Endothelial cell (in vitro differentiated cells): ENCODE data around the gene JAGN1. TPM values are rescaled to one million over a fixed set of nuclear protein-coding genes. Genes with fewer than 3 reads are reported as not detected.

Experiments used
- DNase-seq: peaks from one replicate; pipeline ENCODE4 v3.0.0; 2021; ENCODE audit warnings: low spot score
- H3K27ac Mint-ChIP-seq: one replicate; pipeline ENCODE4 v1.8.0; 2021; ENCODE audit warnings: mixed read lengths, inconsistent platforms; ENCODE audit not compliant: unreplicated experiment
- H3K27me3 Mint-ChIP-seq: one replicate; pipeline ENCODE4 v1.8.0; 2021; ENCODE audit warnings: mild to moderate bottlenecking, moderate library complexity, mixed read lengths, inconsistent platforms; ENCODE audit not compliant: unreplicated experiment
- H3K36me3 Mint-ChIP-seq: one replicate; pipeline ENCODE4 v1.8.0; 2021; ENCODE audit warnings: mild to moderate bottlenecking, low read depth, mixed read lengths, inconsistent platforms; ENCODE audit not compliant: unreplicated experiment
- H3K4me1 Mint-ChIP-seq: one replicate; pipeline ENCODE4 v1.8.0; 2021; ENCODE audit warnings: mild to moderate bottlenecking, mixed read lengths, inconsistent platforms; ENCODE audit not compliant: unreplicated experiment
- H3K4me3 Mint-ChIP-seq: one replicate; pipeline ENCODE4 v1.8.0; 2021; ENCODE audit warnings: mild to moderate bottlenecking, mixed read lengths, inconsistent platforms; ENCODE audit not compliant: unreplicated experiment
- H3K9me3 Mint-ChIP-seq: one replicate; pipeline ENCODE4 v1.8.0; 2021; ENCODE audit warnings: mixed read lengths, inconsistent platforms; ENCODE audit not compliant: unreplicated experiment
- CTCF ChIP-seq: fragments of 200-600 bp; sonication (generic); IDR thresholded peaks from one replicate; pipeline ENCODE4 v1.5.0; 2021; ENCODE audit warnings: antibody characterized with exemption; ENCODE audit not compliant: unreplicated experiment
- total RNA-seq: library from RNA; stranded (reverse); fragmentation: NEBNext Ultra II Directional; extraction: Animal tissue kit (Norgen Biotek cat#: 25700); gene quantifications from one replicate; pipeline ENCODE4 v1.2.1, GENCODE V29; 2021; ENCODE audit not compliant: unreplicated experiment

The JAGN1 gene
- total RNA-seq, 1 donor from 2014 or later, result 26.6 TPM

- H3K27me3 Mint-ChIP-seq, result peaks cover 5% of the 10 kb centered on the region
- peaks cover 12% of the 10 kb centered on the region for H3K36me3 Mint-ChIP-seq
- H3K27ac Mint-ChIP-seq, result no peak overlapping the region
- H3K4me3 Mint-ChIP-seq, result no peak overlapping the region
- peaks cover 4% of the 10 kb centered on the region for H3K4me1 Mint-ChIP-seq
- no peak for TF ChIP-seq CTCF
- DNase-seq, result no peak
- no peaks in the 10 kb centered on the region for H3K9me3 Mint-ChIP-seq
These were observed 21.5 kb downstream of the JAGN1 start for GRCh38 chr3:9911863-9912262.

- Mint-ChIP-seq H3K27ac (no peak overlapping the region), H3K27me3 (peaks cover 5% of the 10 kb centered on the region), H3K4me1 (peaks cover 4% of the 10 kb centered on the region), H3K4me3 (peak overlapping the region; percentile 66), H3K36me3 (peaks cover 12% of the 10 kb centered on the region), H3K9me3 (no peaks in the 10 kb centered on the region)
- TF ChIP-seq CTCF, result no peak
- DNase-seq, result no peak
These were observed 22.0 kb downstream of the JAGN1 start for GRCh38 chr3:9912294-9912935.

GRCh38 chr3:9913601-9914000 lies 23.2 kb downstream of the JAGN1 start:
- Mint-ChIP-seq H3K4me3 (no peak overlapping the region), H3K27ac (no peak overlapping the region), H3K9me3 (no peaks in the 10 kb centered on the region), H3K4me1 (peaks cover 4% of the 10 kb centered on the region), H3K36me3 (peaks cover 12% of the 10 kb centered on the region), H3K27me3 (peaks cover 5% of the 10 kb centered on the region)
- TF ChIP-seq CTCF, result no peak
- no peak for DNase-seq

GRCh38 chr3:9914011-9914410 lies 23.6 kb downstream of the JAGN1 start:
- TF ChIP-seq CTCF, result no peak
- no peak for DNase-seq
- H3K4me1 Mint-ChIP-seq, result peaks cover 4% of the 10 kb centered on the region
- no peak overlapping the region for H3K4me3 Mint-ChIP-seq
- H3K9me3 Mint-ChIP-seq, result no peaks in the 10 kb centered on the region
- peaks cover 12% of the 10 kb centered on the region for H3K36me3 Mint-ChIP-seq
- H3K27ac Mint-ChIP-seq, result no peak overlapping the region
- peaks cover 5% of the 10 kb centered on the region for H3K27me3 Mint-ChIP-seq

- peaks cover 4% of the 10 kb centered on the region for H3K4me1 Mint-ChIP-seq
- peaks cover 12% of the 10 kb centered on the region for H3K36me3 Mint-ChIP-seq
- TF ChIP-seq CTCF, result no peak
- H3K27me3 Mint-ChIP-seq, result peaks cover 3% of the 10 kb centered on the region
- no peaks in the 10 kb centered on the region for H3K9me3 Mint-ChIP-seq
- H3K4me3 Mint-ChIP-seq, result no peak overlapping the region
- H3K27ac Mint-ChIP-seq, result no peak overlapping the region
- DNase-seq, result no peak
These were observed 24.3 kb downstream of the JAGN1 start for GRCh38 chr3:9914559-9915253.
